GM12874 (cell line): Measurements from ENCODE around the gene TUBB4A.

Experiments
- CTCF ChIP-seq: IDR thresholded peaks from 2 replicates; pipeline ENCODE4 v1.5.1; 2011; ENCODE audit warnings: low read depth, mild to moderate bottlenecking, control low read depth, low read length, moderate library complexity; ENCODE audit not compliant: insufficient read depth

Gene TUBB4A

GRCh38 chr19:6467384-6467783 is 34.7 kb downstream of the TUBB4A start:
- no peak for TF ChIP-seq CTCF

GRCh38 chr19:6466526-6467248 is 35.4 kb downstream of the TUBB4A start:
- TF ChIP-seq CTCF = no peak

- no peak for TF ChIP-seq CTCF
These were observed 36.4 kb downstream of the TUBB4A start for GRCh38 chr19:6465663-6466062.

GRCh38 chr19:6465006-6465405 is 37.1 kb downstream of the TUBB4A start:
- TF ChIP-seq CTCF = no peak

GRCh38 chr19:6464070-6464873 is 37.8 kb downstream of the TUBB4A start, which contains the start of gene CRB3:
Gene CRB3 (plus strand): TSS chr19:6464271. CDS start chr19:6464702, 431 bp downstream.
- TF ChIP-seq CTCF = no peak

GRCh38 chr19:6460099-6460884 is 41.8 kb downstream of the TUBB4A start:
- peak; percentile 72 for TF ChIP-seq CTCF
